ENCODE data around the gene PARD6B.

DNA sequence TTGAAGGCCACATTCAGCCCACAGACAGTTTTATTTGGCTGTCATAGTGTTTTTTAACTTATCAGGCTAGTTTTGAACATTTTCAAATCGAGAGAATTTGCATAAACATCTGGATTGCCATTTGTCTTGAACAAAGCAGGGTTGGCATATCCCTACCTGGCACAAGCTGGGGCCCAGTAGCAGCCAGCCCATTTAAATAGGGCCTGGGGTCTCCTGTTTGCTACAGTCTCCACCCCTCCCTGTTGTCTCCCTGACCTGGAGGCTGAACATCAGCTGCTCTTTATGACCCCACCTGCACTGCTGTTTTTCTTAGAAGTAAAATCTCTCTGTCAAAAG lies 73.9 kb downstream of the PARD6B start:
- no peak for TF ChIP-seq ZFX (IDR thresholded peaks at IDR 0.05; ENCODE audit: borderline replicate concordance)
- TF ChIP-seq, protein P1, sequence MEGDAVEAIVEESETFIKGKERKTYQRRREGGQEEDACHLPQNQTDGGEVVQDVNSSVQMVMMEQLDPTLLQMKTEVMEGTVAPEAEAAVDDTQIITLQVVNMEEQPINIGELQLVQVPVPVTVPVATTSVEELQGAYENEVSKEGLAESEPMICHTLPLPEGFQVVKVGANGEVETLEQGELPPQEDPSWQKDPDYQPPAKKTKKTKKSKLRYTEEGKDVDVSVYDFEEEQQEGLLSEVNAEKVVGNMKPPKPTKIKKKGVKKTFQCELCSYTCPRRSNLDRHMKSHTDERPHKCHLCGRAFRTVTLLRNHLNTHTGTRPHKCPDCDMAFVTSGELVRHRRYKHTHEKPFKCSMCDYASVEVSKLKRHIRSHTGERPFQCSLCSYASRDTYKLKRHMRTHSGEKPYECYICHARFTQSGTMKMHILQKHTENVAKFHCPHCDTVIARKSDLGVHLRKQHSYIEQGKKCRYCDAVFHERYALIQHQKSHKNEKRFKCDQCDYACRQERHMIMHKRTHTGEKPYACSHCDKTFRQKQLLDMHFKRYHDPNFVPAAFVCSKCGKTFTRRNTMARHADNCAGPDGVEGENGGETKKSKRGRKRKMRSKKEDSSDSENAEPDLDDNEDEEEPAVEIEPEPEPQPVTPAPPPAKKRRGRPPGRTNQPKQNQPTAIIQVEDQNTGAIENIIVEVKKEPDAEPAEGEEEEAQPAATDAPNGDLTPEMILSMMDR (IDR thresholded peaks at IDR 0.05): no peak
